GM19438 (cell line): ENCODE results near the gene TBC1D13.
"Not testable (repeated sequence)": the region's sequence is repeated elsewhere in the genome, so short reads cannot be mapped to it uniquely, and the experiment has no call there.

Experiments used
- ATAC-seq: cut with Tn5 transposase; IDR thresholded peaks from one replicate; pipeline ENCODE4 v1.9.1; 2021; ENCODE audit warnings: low read depth; ENCODE audit not compliant: unreplicated experiment

TBC1D13 gene

DNA sequence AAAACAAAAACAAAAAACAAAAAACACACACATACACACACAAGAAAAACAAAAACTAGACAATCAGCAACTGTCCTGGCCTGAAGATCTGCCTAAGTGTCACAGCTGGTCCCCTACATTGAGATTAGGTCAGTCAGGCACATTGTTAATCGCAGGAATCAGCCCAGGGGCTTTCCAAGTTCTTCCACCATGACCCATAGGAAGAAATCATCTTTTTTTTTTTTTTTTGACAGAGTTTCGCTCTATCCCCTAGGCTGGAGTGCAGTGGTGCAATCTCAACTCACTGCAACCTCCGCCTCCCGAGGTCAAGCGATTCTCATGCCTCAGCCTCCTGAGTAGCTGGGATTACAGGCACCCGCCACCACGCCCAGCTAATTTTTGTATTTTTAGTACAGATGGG lies 56.1 kb downstream of the TBC1D13 start:
- ATAC-seq: not testable (repeated sequence)

DNA sequence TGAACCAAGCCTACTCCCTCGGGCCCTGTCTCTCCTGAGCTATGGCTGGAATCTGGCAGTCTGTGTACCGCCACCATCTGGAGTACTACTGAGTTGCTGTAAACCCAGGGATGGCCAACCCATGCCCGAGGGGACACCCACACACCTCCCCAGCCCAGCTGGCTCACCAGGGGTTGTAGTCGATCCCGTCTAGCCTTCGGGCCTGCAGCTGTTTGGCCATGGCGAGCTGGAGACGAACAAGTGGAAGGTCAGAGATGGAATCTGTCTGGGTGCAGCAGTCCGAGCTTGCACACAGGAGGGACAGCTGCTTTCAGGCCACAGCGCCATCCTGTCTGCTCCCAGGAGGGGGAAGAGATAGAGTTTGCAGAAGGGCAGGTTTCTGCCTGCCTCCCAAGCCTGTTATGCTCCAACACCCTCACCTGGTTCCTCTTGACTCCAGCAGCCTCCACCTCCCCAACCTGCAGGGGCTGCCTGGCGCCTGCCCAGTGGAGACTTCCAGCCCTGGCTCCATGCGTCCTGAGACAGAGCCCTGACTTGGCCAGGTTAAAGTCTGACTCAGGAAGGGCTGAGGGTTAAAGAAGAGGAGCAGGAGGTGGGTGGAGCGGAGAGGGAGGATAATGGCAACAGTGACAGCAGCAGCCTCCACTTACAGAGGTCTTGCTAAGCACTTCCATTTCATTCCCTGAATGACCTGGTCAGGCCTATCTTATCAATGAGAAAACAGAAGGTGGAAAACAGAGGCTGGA lies 58.3 kb downstream of the TBC1D13 start:
- ATAC-seq: no peak

DNA sequence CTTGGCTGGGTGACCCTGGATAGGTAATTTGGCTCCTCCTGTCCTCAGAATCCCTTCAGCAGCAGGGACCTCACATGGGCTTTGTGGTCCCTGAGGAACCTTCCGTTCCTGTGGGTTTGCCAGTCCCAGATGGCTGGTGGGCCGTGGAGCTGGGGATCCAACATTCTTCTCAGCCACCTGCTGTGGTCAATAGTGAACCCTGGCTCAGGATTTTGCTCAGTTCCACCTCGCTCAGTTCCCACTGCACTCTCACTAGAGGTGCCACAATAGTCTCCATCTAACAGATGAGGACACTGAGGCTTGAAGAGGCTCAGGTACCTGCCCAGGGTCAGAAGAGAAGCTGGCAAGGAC lies 59.6 kb downstream of the TBC1D13 start:
- ATAC-seq: no peak

DNA sequence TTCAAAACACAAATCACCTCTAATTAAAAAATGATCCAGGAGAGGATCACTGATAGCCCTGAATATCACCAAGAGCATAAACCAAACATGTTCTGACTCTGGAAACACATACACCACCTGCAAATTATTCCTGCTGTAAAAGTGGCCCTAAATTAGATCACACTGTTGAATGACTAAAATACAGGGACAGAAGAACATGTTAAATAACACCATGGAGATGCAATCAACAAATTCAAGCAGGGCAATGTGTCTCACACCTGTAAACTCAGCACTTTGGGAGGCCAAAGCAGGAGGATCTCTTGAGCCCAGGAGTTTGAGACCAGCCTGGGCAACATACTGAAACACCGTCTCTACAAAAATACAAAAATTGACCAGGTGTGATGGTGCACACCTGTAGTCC lies 60.8 kb downstream of the TBC1D13 start:
- no peak for ATAC-seq

DNA sequence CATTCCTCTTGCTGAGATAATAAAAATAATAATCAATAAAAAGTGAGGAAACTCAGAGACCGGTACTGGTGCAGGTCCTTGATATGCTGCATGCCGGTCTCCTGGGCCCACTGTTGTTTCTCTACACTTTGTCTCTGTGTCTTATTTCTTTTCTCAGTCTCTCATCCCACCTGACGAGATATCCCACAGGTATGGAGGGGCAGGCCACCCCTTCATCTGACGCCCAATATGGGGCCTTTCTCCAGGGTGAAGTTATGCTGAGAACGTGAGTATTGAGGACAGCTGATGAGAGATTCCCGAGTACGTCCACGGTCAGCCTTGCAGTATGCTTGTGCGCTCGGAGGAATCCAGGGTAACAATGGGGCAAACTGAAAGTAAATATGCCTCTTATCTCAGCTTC lies 64.0 kb downstream of the TBC1D13 start:
- ATAC-seq: not testable (repeated sequence)

DNA sequence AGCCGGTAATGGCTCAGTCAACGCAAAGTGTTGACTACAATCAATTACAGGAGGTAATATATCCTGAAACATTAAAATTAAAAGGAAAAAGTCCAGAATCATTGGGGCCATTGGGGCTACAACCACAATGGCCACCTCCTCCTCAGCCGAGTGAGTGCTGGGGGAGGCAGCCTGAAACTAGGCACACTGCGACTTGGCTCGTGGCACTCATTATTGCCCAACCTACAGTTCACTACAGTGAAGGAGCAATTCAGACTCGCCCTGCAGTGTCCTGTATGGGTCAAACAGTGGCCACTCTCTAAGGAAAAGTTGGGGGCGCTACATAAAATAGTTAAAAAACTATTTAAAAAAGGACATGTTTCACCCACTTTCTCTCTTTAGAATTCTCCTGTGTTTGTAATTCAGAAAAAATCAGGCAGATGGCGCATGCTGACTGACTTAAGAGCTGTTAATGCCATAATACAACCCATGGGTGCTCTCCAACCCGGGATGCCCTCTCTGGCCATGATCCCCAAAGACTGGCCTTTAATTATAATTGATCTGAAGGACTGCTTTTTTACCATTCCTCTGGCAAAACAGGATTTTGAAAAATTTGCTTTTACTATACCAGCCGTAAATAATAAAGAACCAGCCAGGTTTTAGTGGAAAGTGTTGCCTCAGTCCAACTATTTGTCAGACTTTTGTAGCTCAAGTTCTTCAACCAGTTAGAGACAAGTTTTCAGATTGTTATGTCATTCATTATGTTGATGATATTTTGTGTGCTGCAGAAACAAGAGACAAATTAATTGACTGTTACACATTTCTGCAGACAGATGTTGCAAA lies 64.9 kb downstream of the TBC1D13 start:
- not testable (repeated sequence) for ATAC-seq

DNA sequence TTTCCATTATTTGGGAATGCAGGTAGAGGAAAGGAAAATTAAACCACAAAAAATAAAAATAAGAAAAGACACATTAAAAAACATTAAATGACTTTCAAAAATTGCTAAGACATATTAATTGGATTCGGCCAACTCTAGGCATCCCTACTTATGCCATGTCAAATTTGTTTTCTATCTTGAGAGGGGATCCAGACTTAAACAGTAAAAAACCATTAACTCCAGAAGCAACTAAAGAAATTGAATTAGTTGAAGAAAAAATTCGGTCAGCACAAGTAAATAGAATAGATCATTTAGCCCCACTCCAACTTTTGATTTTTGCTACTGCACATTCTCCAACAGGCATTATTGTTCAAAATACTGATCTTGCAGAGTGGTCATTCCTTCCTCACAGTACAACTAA lies 65.6 kb downstream of the TBC1D13 start:
- not testable (repeated sequence) for ATAC-seq

DNA sequence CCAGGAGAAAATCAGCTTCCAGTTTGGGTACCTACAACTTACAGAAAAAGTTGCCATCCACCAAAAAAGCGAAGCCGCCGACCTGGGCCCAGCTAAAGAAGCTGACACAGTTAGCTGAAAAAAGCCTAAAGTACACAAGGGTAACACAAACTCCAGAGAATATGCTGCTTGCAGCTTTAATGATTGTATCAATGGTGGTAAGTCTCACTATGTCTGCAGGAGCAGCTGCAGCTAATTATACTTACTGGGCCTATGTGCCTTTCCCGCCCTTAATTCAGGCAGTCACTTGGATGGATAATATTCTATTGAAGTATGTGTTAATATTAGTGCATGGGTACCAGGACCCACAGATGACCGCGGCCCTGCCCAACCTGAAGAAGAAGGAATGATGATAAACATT lies 67.4 kb downstream of the TBC1D13 start:
- not testable (repeated sequence) for ATAC-seq

DNA sequence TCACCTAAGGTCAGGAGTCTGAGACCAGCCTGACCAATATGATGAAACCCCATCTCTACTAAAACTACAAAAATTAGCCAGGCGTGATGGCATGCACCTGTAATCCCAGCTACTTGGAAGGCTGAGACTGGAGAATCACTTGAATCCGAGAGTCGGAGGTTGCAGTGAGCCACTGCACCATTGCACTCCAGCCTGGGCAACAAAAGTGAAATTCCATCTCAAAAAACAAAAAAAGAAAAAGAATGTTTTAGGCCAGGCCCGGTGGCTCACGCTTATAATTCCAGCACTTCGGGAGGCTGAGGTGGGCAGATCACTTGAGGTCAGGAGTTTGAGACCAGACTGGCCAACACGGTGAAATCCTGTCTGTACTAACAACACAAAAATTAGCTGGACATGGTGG lies 71.4 kb downstream of the TBC1D13 start:
- not testable (repeated sequence) for ATAC-seq
